ENCODE results near the gene HS6ST3.

The HS6ST3 gene

GRCh38 chr13:96825653-96826052 lies 735.7 kb downstream of the HS6ST3 start:
- Histone ChIP-seq H3K23ac (ENCODE audit: low read length in 2 of 2) (no peak overlapping the region), H2AFZ (ENCODE audit: low read depth, low read length) (no peak overlapping the region), H3K4me3 (ENCODE audit: insufficient read depth in 1 of 2, low read depth in 1 of 2, low read length in 2 of 2) (no peak overlapping the region), H2BK5ac (ENCODE audit: low read depth, low read length, poor library complexity, severe bottlenecking) (no peak overlapping the region), H3K18ac (ENCODE audit: low read depth in 1 of 2, low read length in 2 of 2) (no peak overlapping the region), H3K79me1 (replicated peaks; ENCODE audit: low read length, poor library complexity, severe bottlenecking) (no peaks in the 10 kb centered on the region), H2BK15ac (ENCODE audit: low read depth, poor library complexity, severe bottlenecking) (no peak overlapping the region), H4K91ac (ENCODE audit: low read length) (no peak overlapping the region), H3K4me1 (ENCODE audit: control insufficient read depth, insufficient read depth, low read depth, low read length) (no peaks in the 10 kb centered on the region), H3K27ac (ENCODE audit: low read length, poor library complexity, severe bottlenecking) (no peak overlapping the region), H3K4me2 (ENCODE audit: low read length, poor library complexity, severe bottlenecking) (no peak overlapping the region), H3K14ac (ENCODE audit: low read length in 2 of 2) (no peak overlapping the region), H3K9me3 (ENCODE audit: control insufficient read depth, low read length) (no peaks in the 10 kb centered on the region), H4K8ac (ENCODE audit: low read length) (no peak overlapping the region), H3K9ac (ENCODE audit: low read length) (no peak overlapping the region), H2BK12ac (ENCODE audit: low read length in 2 of 2) (no peak overlapping the region), H2AK5ac (ENCODE audit: low read length, severe bottlenecking) (no peak overlapping the region), H3K4ac (ENCODE audit: low read depth in 1 of 2, low read length in 2 of 2) (no peak overlapping the region), H2BK120ac (ENCODE audit: low read depth, low read length) (no peak overlapping the region), H3K36me3 (ENCODE audit: control insufficient read depth in 1 of 2, insufficient read depth in 2 of 2, low read depth in 1 of 2, low read length in 2 of 2) (no peaks in the 10 kb centered on the region), H3K27me3 (ENCODE audit: control insufficient read depth in 1 of 2, insufficient read depth in 1 of 2, low read length in 2 of 2) (no peaks in the 10 kb centered on the region)
- no peak for DNase-seq
- 75% methylated on average over 2 of the region's 3 CpGs for WGBS

GRCh38 chr13:96834626-96835025 lies 744.7 kb downstream of the HS6ST3 start:
- Histone ChIP-seq H2BK120ac (ENCODE audit: low read depth, low read length) (no peak overlapping the region), H3K27me3 (ENCODE audit: control insufficient read depth in 1 of 2, insufficient read depth in 1 of 2, low read length in 2 of 2) (no peaks in the 10 kb centered on the region), H3K36me3 (ENCODE audit: control insufficient read depth in 1 of 2, insufficient read depth in 2 of 2, low read depth in 1 of 2, low read length in 2 of 2) (no peaks in the 10 kb centered on the region), H4K91ac (ENCODE audit: low read length) (no peak overlapping the region), H3K4me2 (ENCODE audit: low read length, poor library complexity, severe bottlenecking) (no peak overlapping the region), H3K27ac (ENCODE audit: low read length, poor library complexity, severe bottlenecking) (no peak overlapping the region), H2BK12ac (ENCODE audit: low read length in 2 of 2) (no peak overlapping the region), H3K14ac (ENCODE audit: low read length in 2 of 2) (no peak overlapping the region), H2BK5ac (ENCODE audit: low read depth, low read length, poor library complexity, severe bottlenecking) (no peak overlapping the region), H3K9ac (ENCODE audit: low read length) (no peak overlapping the region), H3K23ac (ENCODE audit: low read length in 2 of 2) (no peak overlapping the region), H4K8ac (ENCODE audit: low read length) (no peak overlapping the region), H2BK15ac (ENCODE audit: low read depth, poor library complexity, severe bottlenecking) (no peak overlapping the region), H3K9me3 (ENCODE audit: control insufficient read depth, low read length) (no peaks in the 10 kb centered on the region), H3K79me1 (replicated peaks; ENCODE audit: low read length, poor library complexity, severe bottlenecking) (no peaks in the 10 kb centered on the region), H2AFZ (ENCODE audit: low read depth, low read length) (no peak overlapping the region), H2AK5ac (ENCODE audit: low read length, severe bottlenecking) (no peak overlapping the region), H3K4ac (ENCODE audit: low read depth in 1 of 2, low read length in 2 of 2) (no peak overlapping the region), H3K4me1 (ENCODE audit: control insufficient read depth, insufficient read depth, low read depth, low read length) (no peaks in the 10 kb centered on the region), H3K18ac (ENCODE audit: low read depth in 1 of 2, low read length in 2 of 2) (no peak overlapping the region), H3K4me3 (ENCODE audit: insufficient read depth in 1 of 2, low read depth in 1 of 2, low read length in 2 of 2) (no peak overlapping the region)
- no peak for DNase-seq
- WGBS: 85% methylated on average over 3 of the region's 4 CpGs

- Histone ChIP-seq H2AK5ac (ENCODE audit: low read length, severe bottlenecking) (no peak overlapping the region), H3K23ac (ENCODE audit: low read length in 2 of 2) (no peak overlapping the region), H3K36me3 (ENCODE audit: control insufficient read depth in 1 of 2, insufficient read depth in 2 of 2, low read depth in 1 of 2, low read length in 2 of 2) (no peaks in the 10 kb centered on the region), H3K27ac (ENCODE audit: low read length, poor library complexity, severe bottlenecking) (no peak overlapping the region), H2BK12ac (ENCODE audit: low read length in 2 of 2) (no peak overlapping the region), H3K18ac (ENCODE audit: low read depth in 1 of 2, low read length in 2 of 2) (no peak overlapping the region), H3K4ac (ENCODE audit: low read depth in 1 of 2, low read length in 2 of 2) (no peak overlapping the region), H2BK120ac (ENCODE audit: low read depth, low read length) (no peak overlapping the region), H2BK15ac (ENCODE audit: low read depth, poor library complexity, severe bottlenecking) (no peak overlapping the region), H3K4me3 (ENCODE audit: insufficient read depth in 1 of 2, low read depth in 1 of 2, low read length in 2 of 2) (no peak overlapping the region), H3K79me1 (replicated peaks; ENCODE audit: low read length, poor library complexity, severe bottlenecking) (no peaks in the 10 kb centered on the region), H3K14ac (ENCODE audit: low read length in 2 of 2) (no peak overlapping the region), H4K91ac (ENCODE audit: low read length) (no peak overlapping the region), H3K9me3 (ENCODE audit: control insufficient read depth, low read length) (no peaks in the 10 kb centered on the region), H4K8ac (ENCODE audit: low read length) (no peak overlapping the region), H3K4me1 (ENCODE audit: control insufficient read depth, insufficient read depth, low read depth, low read length) (no peaks in the 10 kb centered on the region), H3K27me3 (ENCODE audit: control insufficient read depth in 1 of 2, insufficient read depth in 1 of 2, low read length in 2 of 2) (no peaks in the 10 kb centered on the region), H3K9ac (ENCODE audit: low read length) (no peak overlapping the region), H2AFZ (ENCODE audit: low read depth, low read length) (no peak overlapping the region), H3K4me2 (ENCODE audit: low read length, poor library complexity, severe bottlenecking) (no peak overlapping the region), H2BK5ac (ENCODE audit: low read depth, low read length, poor library complexity, severe bottlenecking) (no peak overlapping the region)
- 93% methylated on average over 3 of the region's 4 CpGs for WGBS
- no peak for DNase-seq
Observed at GRCh38 chr13:96835546-96835945, 745.6 kb downstream of the HS6ST3 start.

- H4K91ac ChIP-seq (ENCODE audit: low read length): no peak overlapping the region
- DNase-seq: no peak
- no peaks in the 10 kb centered on the region for H3K36me3 ChIP-seq (ENCODE audit: control insufficient read depth in 1 of 2, insufficient read depth in 2 of 2, low read depth in 1 of 2, low read length in 2 of 2)
- H3K27ac ChIP-seq (ENCODE audit: low read length, poor library complexity, severe bottlenecking): no peak overlapping the region
- no peak overlapping the region for H4K8ac ChIP-seq (ENCODE audit: low read length)
- H3K4me3 ChIP-seq (ENCODE audit: insufficient read depth in 1 of 2, low read depth in 1 of 2, low read length in 2 of 2): no peak overlapping the region
- H3K4ac ChIP-seq (ENCODE audit: low read depth in 1 of 2, low read length in 2 of 2): no peak overlapping the region
- no peak overlapping the region for H3K23ac ChIP-seq (ENCODE audit: low read length in 2 of 2)
- H3K14ac ChIP-seq (ENCODE audit: low read length in 2 of 2): no peak overlapping the region
- H3K4me2 ChIP-seq (ENCODE audit: low read length, poor library complexity, severe bottlenecking): no peak overlapping the region
- H3K4me1 ChIP-seq (ENCODE audit: control insufficient read depth, insufficient read depth, low read depth, low read length): no peaks in the 10 kb centered on the region
- H2BK5ac ChIP-seq (ENCODE audit: low read depth, low read length, poor library complexity, severe bottlenecking): no peak overlapping the region
- no peak overlapping the region for H3K9ac ChIP-seq (ENCODE audit: low read length)
- no peaks in the 10 kb centered on the region for H3K9me3 ChIP-seq (ENCODE audit: control insufficient read depth, low read length)
- no peak overlapping the region for H2BK12ac ChIP-seq (ENCODE audit: low read length in 2 of 2)
- no peak overlapping the region for H2AK5ac ChIP-seq (ENCODE audit: low read length, severe bottlenecking)
- no peak overlapping the region for H2AFZ ChIP-seq (ENCODE audit: low read depth, low read length)
- no peaks in the 10 kb centered on the region for H3K27me3 ChIP-seq (ENCODE audit: control insufficient read depth in 1 of 2, insufficient read depth in 1 of 2, low read length in 2 of 2)
- H2BK15ac ChIP-seq (ENCODE audit: low read depth, poor library complexity, severe bottlenecking): no peak overlapping the region
- 100% methylated on average over 1 of the region's 1 CpG for WGBS
- no peak overlapping the region for H3K18ac ChIP-seq (ENCODE audit: low read depth in 1 of 2, low read length in 2 of 2)
- H2BK120ac ChIP-seq (ENCODE audit: low read depth, low read length): no peak overlapping the region
- no peaks in the 10 kb centered on the region for H3K79me1 ChIP-seq (replicated peaks; ENCODE audit: low read length, poor library complexity, severe bottlenecking)
Observed at GRCh38 chr13:96836733-96837132, 746.8 kb downstream of the HS6ST3 start.
